SK-N-SH treated with all-trans-retinoic acid at 6 μM for 48 hours (cell line): ENCODE data around the gene CPT1A.

Source experiments
- ARNTL ChIP-seq: fragments of 450-650 bp; formaldehyde crosslinking; IDR thresholded peaks from 2 replicates; pipeline ENCODE4 v1.5.0; 2020; ENCODE audit warnings: low read depth, mild to moderate bottlenecking, moderate library complexity, borderline replicate concordance
- ESRRG ChIP-seq: fragments of 250-450 bp; sonication (Bioruptor Pico); IDR thresholded peaks from 2 replicates; pipeline ENCODE4 v1.6.1; 2021; ENCODE audit warnings: mild to moderate bottlenecking
- ZC3H10 ChIP-seq: fragments of 250-450 bp; sonication (Bioruptor Pico); IDR thresholded peaks from 2 replicates; pipeline ENCODE4 v1.5.1; 2021; ENCODE audit warnings: mild to moderate bottlenecking, moderate library complexity
- ZNF8 ChIP-seq: fragments of 450-650 bp; formaldehyde crosslinking; IDR thresholded peaks from 2 replicates; pipeline ENCODE4 v1.5.0; 2020; ENCODE audit warnings: mild to moderate bottlenecking, moderate library complexity
- TF ChIP-seq, protein P1 (sequence below): fragments of 250-450 bp; sonication (Bioruptor Pico); IDR thresholded peaks from 2 replicates; pipeline ENCODE4 v1.5.1; 2020; ENCODE audit warnings: low read depth, mild to moderate bottlenecking, moderate library complexity

DNA sequence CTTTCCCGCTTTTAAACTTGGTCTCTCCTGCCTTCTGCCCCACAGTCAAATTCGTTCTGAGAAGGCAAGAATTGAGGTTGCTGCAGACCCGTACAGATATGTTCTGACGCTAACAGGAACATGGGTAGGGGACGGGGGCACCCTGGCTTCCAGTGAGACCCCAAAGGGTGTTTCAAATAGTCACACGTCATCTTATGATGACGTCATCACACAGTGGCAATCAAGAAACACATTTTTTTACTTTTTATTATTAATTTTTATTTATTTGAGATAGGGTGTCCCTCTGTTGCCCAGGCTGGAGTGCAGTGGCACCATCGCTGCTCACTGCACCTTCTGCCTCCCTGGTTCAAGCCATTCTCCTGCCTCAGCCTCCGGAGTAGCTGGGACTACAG, 67.5 kb downstream of the CPT1A start:
- TF ChIP-seq ZNF8 (CRISPR knock-in tag) (no peak), ARNTL (no peak), ZC3H10 (no peak), ESRRG (CRISPR knock-in tag) (no peak)
- TF ChIP-seq, protein P1, sequence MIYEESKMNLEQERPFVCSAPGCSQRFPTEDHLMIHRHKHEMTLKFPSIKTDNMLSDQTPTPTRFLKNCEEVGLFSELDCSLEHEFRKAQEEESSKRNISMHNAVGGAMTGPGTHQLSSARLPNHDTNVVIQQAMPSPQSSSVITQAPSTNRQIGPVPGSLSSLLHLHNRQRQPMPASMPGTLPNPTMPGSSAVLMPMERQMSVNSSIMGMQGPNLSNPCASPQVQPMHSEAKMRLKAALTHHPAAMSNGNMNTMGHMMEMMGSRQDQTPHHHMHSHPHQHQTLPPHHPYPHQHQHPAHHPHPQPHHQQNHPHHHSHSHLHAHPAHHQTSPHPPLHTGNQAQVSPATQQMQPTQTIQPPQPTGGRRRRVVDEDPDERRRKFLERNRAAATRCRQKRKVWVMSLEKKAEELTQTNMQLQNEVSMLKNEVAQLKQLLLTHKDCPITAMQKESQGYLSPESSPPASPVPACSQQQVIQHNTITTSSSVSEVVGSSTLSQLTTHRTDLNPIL (CRISPR knock-in tag), result no peak
